Bronchial epithelial cell (primary cell): ENCODE measurements around the gene PCBP4. TPM values are rescaled to one million over a fixed set of nuclear protein-coding genes. Genes with fewer than 3 reads are reported as not detected.

Source experiments
- DNase-seq: peaks from one replicate; pipeline ENCODE4 v3.0.0-alpha.2; 2010; ENCODE audit warnings: low read depth
- FAIRE-seq: peaks from 2 replicates; lab custom pipeline; 2011; peaks lifted over from hg19 to GRCh38; lab: Jason Lieb, UNC
- H3K27me3 ChIP-seq: 2 replicates; pipeline ENCODE4 v1.5.1; 2011; ENCODE audit warnings: low read length; ENCODE audit not compliant: control insufficient read depth, insufficient read depth
- H3K36me3 ChIP-seq: 2 replicates; pipeline ENCODE4 v1.5.1; 2011; ENCODE audit warnings: low read length; ENCODE audit not compliant: control insufficient read depth, insufficient read depth
- H3K4me3 ChIP-seq: 2 replicates; pipeline ENCODE4 v1.5.1; 2011; ENCODE audit warnings: mild to moderate bottlenecking, low read depth, low read length, control low read depth
- CTCF ChIP-seq: IDR thresholded peaks from 2 replicates; pipeline ENCODE4 v1.5.1; 2011; ENCODE audit warnings: mild to moderate bottlenecking, moderate library complexity, low read length, control low read depth, inconsistent platforms; ENCODE audit not compliant: insufficient read depth, severe bottlenecking
- total RNA-seq: library from RNA; depleted of rRNA; stranded (reverse); fragments of >200 nt; gene quantifications from 2 replicates; pipeline ENCODE4 v1.2.1, GENCODE V29; 2014

Gene PCBP4
- total RNA-seq, 1 donor from 2014 or later = 15.3 TPM

GRCh38 chr3:52004906-52005395 is 37.7 kb upstream of the PCBP4 start:
- no peaks in the 10 kb centered on the region for H3K27me3 ChIP-seq
- DNase-seq (no peak), FAIRE-seq (no peak)
- no peak overlapping the region for H3K4me3 ChIP-seq
- no peak for TF ChIP-seq CTCF
- H3K36me3 ChIP-seq = no peaks in the 10 kb centered on the region

GRCh38 chr3:52004163-52004787 is 37.0 kb upstream of the PCBP4 start:
- TF ChIP-seq CTCF = peak; percentile 57
- no peak for FAIRE-seq
- Histone ChIP-seq H3K27me3 (no peaks in the 10 kb centered on the region), H3K36me3 (no peaks in the 10 kb centered on the region), H3K4me3 (no peak overlapping the region)
- DNase-seq = peak; percentile 17

- FAIRE-seq = no peak
- H3K27me3 ChIP-seq = no peaks in the 10 kb centered on the region
- no peak for DNase-seq
- H3K4me3 ChIP-seq = no peak overlapping the region
- TF ChIP-seq CTCF = no peak
- H3K36me3 ChIP-seq = no peaks in the 10 kb centered on the region
Observed at GRCh38 chr3:52002748-52003147, 35.5 kb upstream of the PCBP4 start.

GRCh38 chr3:52001443-52001974 is 34.3 kb upstream of the PCBP4 start:
- FAIRE-seq (no peak), DNase-seq (peak; percentile 46)
- peak; percentile 96 for TF ChIP-seq CTCF
- H3K27me3 ChIP-seq = no peaks in the 10 kb centered on the region
- no peaks in the 10 kb centered on the region for H3K36me3 ChIP-seq
- H3K4me3 ChIP-seq = no peak overlapping the region

GRCh38 chr3:51999846-52000245 is 32.6 kb upstream of the PCBP4 start:
- Histone ChIP-seq H3K4me3 (no peak overlapping the region), H3K27me3 (no peaks in the 10 kb centered on the region), H3K36me3 (peaks cover under 1% of the 10 kb centered on the region)
- no peak for TF ChIP-seq CTCF
- FAIRE-seq = peak; percentile 77
- no peak for DNase-seq

- Histone ChIP-seq H3K27me3 (no peaks in the 10 kb centered on the region), H3K4me3 (no peak overlapping the region), H3K36me3 (peaks cover 9% of the 10 kb centered on the region)
- FAIRE-seq = no peak
- no peak for TF ChIP-seq CTCF
- DNase-seq = no peak
Observed at GRCh38 chr3:51998774-51999173, 31.5 kb upstream of the PCBP4 start.
